Stimulated activated CD8-positive, alpha-beta memory T cell treated with anti-CD3 and anti-CD28 coated beads, Interleukin-15, amount 100 ng/mL, for 4 hours (primary cell): Measurements from ENCODE around the gene SMC3.

Experiments
- DNase-seq, 2 donors: peaks; one replicate each; pipeline ENCODE4 v3.0.0-alpha.2; 2020; ENCODE audit warnings: low read depth in 2 of 2

Gene SMC3

GRCh38 chr10:110646417-110647135 is 79.1 kb downstream of the SMC3 start:
- DNase-seq = no peak

- DNase-seq = no peak
These were observed 79.6 kb downstream of the SMC3 start for GRCh38 chr10:110647136-110647430.

GRCh38 chr10:110648692-110649346 is 81.3 kb downstream of the SMC3 start:
- no peak for DNase-seq

- no peak for DNase-seq
These were observed 82.1 kb downstream of the SMC3 start for GRCh38 chr10:110649347-110650264.

GRCh38 chr10:110650265-110650668 is 82.8 kb downstream of the SMC3 start:
- no peak for DNase-seq

GRCh38 chr10:110651044-110651958 is 83.8 kb downstream of the SMC3 start:
- no peak for DNase-seq

- DNase-seq = no peak
These were observed 85.1 kb downstream of the SMC3 start for GRCh38 chr10:110652475-110653118.
